ENCODE data around the gene PRKAR2A. TPM values are rescaled to one million over a fixed set of nuclear protein-coding genes. Genes with fewer than 3 reads are reported as not detected.
A peak's percentile ranks its signal among the peaks of the same experiment; 100 is the strongest.

The PRKAR2A gene
- total RNA-seq (10 to 100 TPM; 30.8 to 40.4 TPM), total RNA-seq (61.3 to 74.5 reads per million in 2 donors)

DNA sequence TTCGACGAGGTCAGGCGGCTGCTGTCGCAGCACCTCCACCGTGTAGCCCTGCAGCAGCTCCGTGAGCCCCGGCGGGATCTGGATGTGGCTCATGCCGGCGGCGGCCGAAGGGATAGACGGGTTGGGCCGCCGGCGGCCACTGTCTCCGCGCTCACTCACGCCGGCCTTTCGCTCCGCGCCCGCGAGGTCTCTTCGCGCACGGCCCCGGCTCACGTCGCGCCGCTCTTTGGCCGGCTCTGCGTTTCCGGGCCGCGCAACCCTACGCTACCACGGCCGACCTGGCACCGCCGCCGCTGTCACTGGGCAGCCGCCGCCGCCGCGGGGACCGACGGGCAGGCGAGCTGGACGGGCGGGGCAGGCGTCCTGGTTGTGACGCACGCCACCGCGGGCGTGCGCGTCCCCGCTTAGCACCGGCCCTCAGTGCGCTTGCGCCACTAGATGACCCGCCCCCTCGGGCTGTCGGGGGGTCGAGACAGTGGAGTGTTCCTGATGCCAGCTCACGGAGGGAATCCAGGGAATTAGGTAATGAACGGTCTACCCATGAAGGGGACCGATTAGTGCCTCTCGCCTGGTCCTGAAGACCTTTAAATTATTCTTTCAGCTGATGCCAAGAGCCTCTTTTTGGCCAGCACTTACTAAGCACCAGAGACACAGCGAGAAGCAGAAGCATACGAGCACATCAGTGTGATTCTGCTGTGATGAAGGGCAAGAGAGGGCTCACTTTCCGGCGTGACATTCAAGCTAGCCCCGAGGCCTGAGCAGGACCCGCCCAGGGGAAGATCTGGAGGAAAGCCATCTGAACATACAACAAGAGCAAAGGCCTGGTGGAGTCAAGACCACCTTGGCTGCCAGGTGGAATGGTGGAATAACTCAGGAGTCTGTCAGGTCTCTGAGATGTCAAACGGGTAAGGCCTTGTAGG lies at the start of gene PRKAR2A:
TSS of gene PRKAR2A (minus strand) at position 371 of the 920 bp plus-strand sequence. CDS start at position 93, 278 bp downstream.
- DNase-seq (peak; percentile 66 to 68 (median 67)), ATAC-seq (peak; percentile 85)
- Mint-ChIP-seq H3K4me1 (peaks cover 13% of the 10 kb centered on the region), H3K36me3 (ENCODE audit: low read depth) (no peaks in the 10 kb centered on the region), H3K27ac (peak within 1 kb of the TSS; percentile 96), H3K27me3 (no peaks in the 10 kb centered on the region), H3K4me3 (peak within 1 kb of the TSS; percentile 91)
- H3K9me3 ChIP-seq (ENCODE audit: control insufficient read depth, low read length, poor library complexity, severe bottlenecking): no peaks in the 10 kb centered on the region

GRCh38 chr3:48896936-48897335 lies 49.3 kb upstream of the PRKAR2A start:
- H3K4me1 Mint-ChIP-seq: peaks cover 28% of the 10 kb centered on the region

GRCh38 chr3:48894516-48894915 lies 46.8 kb upstream of the PRKAR2A start:
- ATAC-seq (no peak), DNase-seq (no peak)
- peaks cover 24% of the 10 kb centered on the region for H3K4me1 Mint-ChIP-seq
- no peak overlapping the region for H3K4me3 Mint-ChIP-seq
- no peaks in the 10 kb centered on the region for H3K27me3 Mint-ChIP-seq
- H3K36me3 Mint-ChIP-seq (ENCODE audit: low read depth): no peaks in the 10 kb centered on the region
- H3K9me3 ChIP-seq (ENCODE audit: control insufficient read depth, low read length, poor library complexity, severe bottlenecking): no peaks in the 10 kb centered on the region
- H3K27ac Mint-ChIP-seq: no peak overlapping the region

More at GRCh38 chr3:48896936-48897335, 49.3 kb upstream of the PRKAR2A start:
- Mint-ChIP-seq H3K27me3 (no peaks in the 10 kb centered on the region), H3K36me3 (ENCODE audit: low read depth) (no peaks in the 10 kb centered on the region), H3K27ac (peak overlapping the region; percentile 94), H3K4me3 (no peak overlapping the region)
- H3K9me3 ChIP-seq (ENCODE audit: control insufficient read depth, low read length, poor library complexity, severe bottlenecking): no peaks in the 10 kb centered on the region
- ATAC-seq (no peak), DNase-seq (no peak)

DNA sequence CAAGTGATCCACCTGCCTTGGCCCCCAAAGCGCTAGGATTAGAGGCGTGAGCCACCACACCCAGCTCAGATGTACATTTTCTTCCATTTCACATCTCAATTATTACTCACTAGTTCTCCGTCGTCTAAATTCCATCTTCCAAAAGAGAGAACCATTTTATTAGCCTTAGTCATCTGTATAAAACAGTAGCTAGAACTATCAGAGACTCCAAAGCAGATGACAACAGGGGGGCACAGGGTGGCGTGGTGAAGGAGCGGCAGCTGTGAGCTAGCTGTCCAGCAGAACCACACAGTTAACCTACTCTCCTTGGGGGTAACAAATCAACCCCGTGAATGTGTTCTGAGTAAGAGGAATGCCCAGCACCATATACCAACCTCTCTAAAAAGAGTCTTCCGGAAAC lies 43.9 kb upstream of the PRKAR2A start:
- Mint-ChIP-seq H3K27me3 (no peaks in the 10 kb centered on the region), H3K27ac (no peak overlapping the region), H3K4me3 (no peak overlapping the region), H3K36me3 (ENCODE audit: low read depth) (no peaks in the 10 kb centered on the region), H3K4me1 (peaks cover 9% of the 10 kb centered on the region)
- ATAC-seq: no peak
- no peaks in the 10 kb centered on the region for H3K9me3 ChIP-seq (ENCODE audit: control insufficient read depth, low read length, poor library complexity, severe bottlenecking)
- no peak for DNase-seq

DNA sequence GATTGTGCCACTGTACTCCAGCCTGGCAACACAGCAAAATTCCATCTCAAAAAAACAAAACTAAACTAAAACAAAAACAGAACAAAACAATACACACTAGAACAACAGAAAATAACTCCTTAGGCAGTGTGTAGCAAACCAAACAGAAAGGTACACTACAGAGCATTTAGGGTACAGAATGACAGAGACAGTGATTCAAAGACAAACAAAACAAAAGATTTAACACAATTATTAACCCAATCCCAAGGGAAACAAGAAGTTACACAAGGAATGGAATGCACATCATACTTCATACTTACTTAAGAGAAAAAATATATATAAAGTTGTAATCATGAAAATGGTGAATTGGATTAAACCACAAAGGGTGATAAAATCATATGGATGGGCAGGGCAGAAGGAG lies 38.1 kb upstream of the PRKAR2A start:
- Mint-ChIP-seq H3K4me1 (peaks cover 21% of the 10 kb centered on the region), H3K36me3 (ENCODE audit: low read depth) (peaks cover 2% of the 10 kb centered on the region), H3K27ac (no peak overlapping the region), H3K27me3 (no peaks in the 10 kb centered on the region), H3K4me3 (no peak overlapping the region)
- H3K9me3 ChIP-seq (ENCODE audit: control insufficient read depth, low read length, poor library complexity, severe bottlenecking): no peaks in the 10 kb centered on the region
- ATAC-seq (no peak), DNase-seq (no peak)

- peaks cover 14% of the 10 kb centered on the region for H3K4me1 Mint-ChIP-seq
- no peaks in the 10 kb centered on the region for H3K9me3 ChIP-seq (ENCODE audit: control insufficient read depth, low read length, poor library complexity, severe bottlenecking)
- ATAC-seq (no peak), DNase-seq (no peak)
- peak overlapping the region; percentile 37 for H3K27ac Mint-ChIP-seq
- H3K36me3 Mint-ChIP-seq (ENCODE audit: low read depth): peaks cover 4% of the 10 kb centered on the region
- H3K4me3 Mint-ChIP-seq: no peak overlapping the region
- no peaks in the 10 kb centered on the region for H3K27me3 Mint-ChIP-seq
These were observed 34.0 kb upstream of the PRKAR2A start for GRCh38 chr3:48881652-48882114.

DNA sequence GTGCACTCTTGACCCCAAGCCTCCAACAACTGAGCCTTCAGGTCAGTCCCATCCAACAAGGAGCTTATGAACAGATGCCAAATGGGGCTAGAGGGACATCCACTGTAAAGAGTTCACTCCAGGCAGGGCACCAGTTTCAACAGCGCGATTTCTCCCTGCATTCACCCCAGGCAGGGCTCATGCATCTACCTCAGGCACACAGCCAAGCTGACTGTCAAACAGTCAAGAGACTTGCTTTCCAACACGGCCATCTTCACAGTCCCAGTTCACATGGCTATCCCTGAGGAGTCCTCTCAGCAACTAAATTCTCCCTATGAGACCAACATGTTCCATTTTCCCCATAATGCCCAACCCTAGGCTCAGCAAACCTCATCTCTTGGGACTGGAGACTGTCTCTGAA lies 33.3 kb upstream of the PRKAR2A start:
- no peak for ATAC-seq
- H3K27ac Mint-ChIP-seq: peak overlapping the region; percentile 54
- no peak for DNase-seq
- H3K4me3 Mint-ChIP-seq: no peak overlapping the region
- no peaks in the 10 kb centered on the region for H3K27me3 Mint-ChIP-seq
- peaks cover 14% of the 10 kb centered on the region for H3K4me1 Mint-ChIP-seq
- H3K9me3 ChIP-seq (ENCODE audit: control insufficient read depth, low read length, poor library complexity, severe bottlenecking): no peaks in the 10 kb centered on the region
- H3K36me3 Mint-ChIP-seq (ENCODE audit: low read depth): peaks cover 4% of the 10 kb centered on the region

DNA sequence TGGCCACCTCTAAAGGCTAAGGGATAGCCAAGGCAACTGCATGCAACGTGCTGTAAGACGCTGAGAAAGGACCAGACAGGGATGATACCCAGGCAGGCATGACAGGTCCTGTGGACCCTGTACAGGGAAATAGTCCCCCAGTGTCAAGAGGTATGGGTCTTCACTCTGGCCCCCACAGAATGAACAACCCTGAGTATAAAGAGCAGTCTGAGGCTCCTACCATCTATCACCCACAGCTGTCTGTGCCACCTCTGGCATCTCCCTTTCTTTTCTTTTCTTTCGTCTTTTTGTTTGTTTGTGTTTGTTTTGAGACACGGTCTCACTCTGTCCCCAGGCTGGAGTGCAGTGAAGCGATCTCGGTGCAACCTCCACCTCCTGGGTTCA lies 32.3 kb upstream of the PRKAR2A start:
- Mint-ChIP-seq H3K4me3 (no peak overlapping the region), H3K36me3 (ENCODE audit: low read depth) (peaks cover 2% of the 10 kb centered on the region), H3K27me3 (no peaks in the 10 kb centered on the region), H3K27ac (peak overlapping the region; percentile 54), H3K4me1 (peaks cover 6% of the 10 kb centered on the region)
- no peak for ATAC-seq
- DNase-seq: no peak
- H3K9me3 ChIP-seq (ENCODE audit: control insufficient read depth, low read length, poor library complexity, severe bottlenecking): no peaks in the 10 kb centered on the region

- Mint-ChIP-seq H3K36me3 (ENCODE audit: low read depth) (peaks cover 2% of the 10 kb centered on the region), H3K27ac (peak overlapping the region; percentile 54), H3K27me3 (no peaks in the 10 kb centered on the region), H3K4me1 (peaks cover 4% of the 10 kb centered on the region), H3K4me3 (no peak overlapping the region)
- ATAC-seq (no peak), DNase-seq (no peak)
- no peaks in the 10 kb centered on the region for H3K9me3 ChIP-seq (ENCODE audit: control insufficient read depth, low read length, poor library complexity, severe bottlenecking)
These were observed 31.8 kb upstream of the PRKAR2A start for GRCh38 chr3:48879307-48879993.

DNA sequence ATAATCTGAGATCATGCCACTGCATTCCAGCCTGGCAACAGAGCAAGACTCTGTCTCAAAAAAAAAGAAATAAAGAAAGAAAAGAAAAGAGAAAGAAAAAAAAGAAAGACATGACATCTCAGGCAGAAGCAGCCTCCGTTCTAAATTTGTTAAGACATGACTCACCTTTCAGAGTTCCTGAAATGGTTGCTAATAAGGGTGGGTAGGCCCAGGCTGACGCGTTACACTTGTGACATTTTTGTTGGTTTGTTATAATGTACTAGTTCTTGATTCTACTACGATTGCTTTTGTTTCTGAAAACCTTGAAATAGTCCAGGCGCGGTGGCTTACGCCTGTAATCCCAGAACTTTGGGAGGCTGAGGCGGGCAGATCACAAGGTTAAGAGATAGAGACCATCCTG lies 30.0 kb upstream of the PRKAR2A start:
- Mint-ChIP-seq H3K27me3 (no peaks in the 10 kb centered on the region), H3K36me3 (ENCODE audit: low read depth) (peaks cover 2% of the 10 kb centered on the region), H3K4me3 (no peak overlapping the region), H3K27ac (no peak overlapping the region), H3K4me1 (peaks cover 4% of the 10 kb centered on the region)
- no peak for ATAC-seq
- DNase-seq: no peak
- H3K9me3 ChIP-seq (ENCODE audit: control insufficient read depth, low read length, poor library complexity, severe bottlenecking): no peaks in the 10 kb centered on the region

DNA sequence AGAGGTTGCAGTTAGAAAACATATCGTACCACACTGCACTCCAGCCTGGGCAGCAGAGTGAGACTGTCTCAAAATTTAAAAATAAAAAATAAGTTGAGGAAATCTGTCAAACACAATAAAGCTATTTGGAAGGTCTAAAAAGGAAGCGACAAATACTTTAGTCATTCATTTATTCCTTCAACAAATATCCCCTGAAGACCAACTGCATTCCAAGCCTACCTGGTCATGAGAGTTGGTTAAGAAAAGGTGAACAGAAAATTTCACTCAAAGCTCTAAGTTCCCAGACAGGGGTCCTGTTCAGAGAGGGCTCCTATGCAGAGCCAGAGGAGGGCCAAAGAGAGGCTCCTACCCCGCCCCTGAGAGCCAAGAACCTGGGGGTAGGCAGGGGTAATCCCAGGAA lies 15.4 kb upstream of the PRKAR2A start:
- Mint-ChIP-seq H3K4me1 (peaks cover 4% of the 10 kb centered on the region), H3K36me3 (ENCODE audit: low read depth) (peaks cover 4% of the 10 kb centered on the region), H3K27ac (no peak overlapping the region), H3K27me3 (no peaks in the 10 kb centered on the region), H3K4me3 (no peak overlapping the region)
- ATAC-seq (no peak), DNase-seq (no peak)
- no peaks in the 10 kb centered on the region for H3K9me3 ChIP-seq (ENCODE audit: control insufficient read depth, low read length, poor library complexity, severe bottlenecking)

DNA sequence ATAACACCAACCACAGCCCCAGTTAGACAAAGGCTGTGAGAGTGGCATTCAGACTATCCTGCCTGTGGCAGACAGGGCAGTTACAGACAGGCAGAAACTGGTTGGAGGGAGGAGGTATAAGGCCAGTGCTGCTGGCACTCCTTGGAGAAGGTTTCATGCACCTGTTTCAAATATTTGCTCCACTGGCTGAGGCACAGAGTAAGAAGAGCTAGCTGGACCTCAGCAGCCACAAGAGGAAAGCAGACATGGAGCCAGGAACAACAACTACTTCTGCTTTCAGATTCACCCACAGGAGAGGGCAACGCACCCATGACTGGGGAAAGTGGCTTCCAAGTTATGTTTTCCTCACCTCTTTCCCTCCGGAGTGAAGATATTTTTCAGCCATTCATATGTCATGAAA lies 11.5 kb upstream of the PRKAR2A start:
- Mint-ChIP-seq H3K27ac (no peak overlapping the region), H3K36me3 (ENCODE audit: low read depth) (peaks cover 8% of the 10 kb centered on the region), H3K4me3 (no peak overlapping the region), H3K4me1 (peaks cover 2% of the 10 kb centered on the region), H3K27me3 (no peaks in the 10 kb centered on the region)
- H3K9me3 ChIP-seq (ENCODE audit: control insufficient read depth, low read length, poor library complexity, severe bottlenecking): no peaks in the 10 kb centered on the region
- no peak for ATAC-seq
- no peak for DNase-seq

DNA sequence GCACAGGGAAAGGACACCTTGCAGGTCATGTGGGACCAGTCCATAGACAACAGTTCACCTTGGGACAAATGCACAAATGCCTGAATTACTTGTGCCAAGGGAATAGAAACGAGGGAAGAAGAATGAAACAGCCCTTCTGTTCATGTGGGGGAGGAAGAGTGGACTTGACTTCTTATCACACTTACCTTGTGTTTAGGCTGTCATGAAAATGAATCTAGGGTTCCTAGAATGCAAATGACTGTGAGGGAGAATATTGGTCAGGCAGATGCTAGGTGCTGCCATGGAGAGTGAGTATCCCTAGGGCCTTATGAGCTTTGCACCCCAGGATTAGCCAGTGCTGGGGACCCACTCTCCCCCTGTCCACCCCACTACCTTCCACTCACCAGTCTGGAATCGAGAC lies 11.0 kb upstream of the PRKAR2A start:
- peak overlapping the region; percentile 8 for H3K27ac Mint-ChIP-seq
- H3K9me3 ChIP-seq (ENCODE audit: control insufficient read depth, low read length, poor library complexity, severe bottlenecking): no peaks in the 10 kb centered on the region
- peaks cover 2% of the 10 kb centered on the region for H3K4me1 Mint-ChIP-seq
- H3K4me3 Mint-ChIP-seq: no peak overlapping the region
- ATAC-seq (no peak), DNase-seq (no peak)
- H3K27me3 Mint-ChIP-seq: no peaks in the 10 kb centered on the region
- peaks cover 8% of the 10 kb centered on the region for H3K36me3 Mint-ChIP-seq (ENCODE audit: low read depth)

Measured in T-helper 17 cell (primary cell).